ENCODE measurements around the gene ZBTB39. TPM values are rescaled to one million over a fixed set of nuclear protein-coding genes. Genes with fewer than 3 reads are reported as not detected.

ZBTB39 gene
- total and polyA plus RNA-seq, 2 of the 8 experiments (the other 6 are each of a cell fraction or from before 2014, with no cell fraction given), result 19.3 to 25.0 TPM

DNA sequence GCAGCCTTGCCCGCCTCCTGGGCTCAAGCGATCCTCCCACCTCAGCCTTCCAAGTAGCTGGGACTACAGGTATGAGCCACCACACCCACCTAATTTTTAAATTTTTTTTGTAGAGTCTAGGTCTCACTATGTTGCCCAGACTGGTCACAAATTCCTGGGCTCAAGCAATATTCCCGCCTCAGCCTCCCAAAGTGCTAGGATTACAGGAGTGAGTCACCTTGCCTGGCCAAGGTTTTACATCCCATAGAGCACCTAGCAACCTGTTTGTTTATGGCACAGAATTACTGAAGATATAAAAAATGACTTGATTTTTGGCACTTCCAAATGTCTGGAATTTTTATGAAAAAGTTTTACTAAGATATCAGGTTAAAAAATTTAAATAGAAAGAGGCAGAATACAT lies 27.1 kb upstream of the ZBTB39 start (continued):
- TF ChIP-seq EZH2 (IDR thresholded peaks at IDR 0.05; ENCODE audit: low read depth, low read length, severe bottlenecking) (no peak), SAP30 (IDR thresholded peaks at IDR 0.05; ENCODE audit: insufficient read depth, insufficient replicate concordance, low read length) (no peak), KDM1A (IDR thresholded peaks at IDR 0.05; ENCODE audit: borderline replicate concordance, low read length) (no peak), JUND (IDR thresholded peaks at IDR 0.05; ENCODE audit: low read length) (no peak), SP4 (IDR thresholded peaks at IDR 0.05; ENCODE audit: low read length) (no peak), CTBP2 (IDR thresholded peaks at IDR 0.05; ENCODE audit: borderline replicate concordance, insufficient read depth, insufficient read length, low read length) (no peak)

Measured in H1 (cell line).